SK-N-DZ (cell line): ENCODE data around the gene EEFSEC.

Source experiments
- DNase-seq: peaks from one replicate; pipeline ENCODE4 v3.0.0-alpha.2; 2015; ENCODE audit warnings: low spot score

EEFSEC gene

DNA sequence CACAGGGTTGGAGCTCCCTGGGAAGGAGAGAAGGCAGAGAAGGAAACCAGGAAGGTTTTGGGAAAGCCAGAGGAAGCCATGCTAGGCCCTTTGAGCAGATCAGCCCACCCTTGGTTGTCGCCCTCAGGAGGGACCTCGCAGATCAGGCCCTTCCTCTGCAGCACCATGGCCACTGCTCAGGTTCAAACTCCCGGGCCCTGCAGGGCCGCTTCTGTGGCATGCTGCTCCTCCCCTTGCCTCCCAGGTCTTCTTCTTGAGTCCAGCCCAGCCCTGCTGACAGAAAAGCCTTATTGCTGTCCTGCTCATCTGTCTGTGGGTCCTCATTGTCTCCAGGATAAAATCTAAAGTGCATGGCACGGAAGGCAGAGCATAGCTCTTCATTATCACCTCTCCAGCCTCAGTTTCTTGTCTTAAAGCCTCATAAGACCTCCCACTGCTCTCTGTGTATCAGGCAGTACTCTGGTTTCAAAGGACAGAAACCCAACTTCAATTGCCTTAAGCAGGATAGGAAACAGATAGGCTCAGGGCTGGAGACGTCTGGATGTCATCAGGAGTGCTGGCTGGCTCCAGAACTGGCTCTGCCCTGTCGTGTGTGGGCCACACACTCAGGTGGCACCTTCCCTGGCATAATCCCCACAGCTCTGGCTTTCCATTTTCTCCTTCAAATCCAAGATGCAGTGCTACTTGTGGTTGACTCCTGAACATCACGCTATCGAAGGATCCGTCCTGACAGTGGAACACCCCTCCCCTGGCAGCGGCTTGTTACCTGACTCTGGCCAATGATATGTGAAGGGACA, 118.5 kb downstream of the EEFSEC start:
- no peak for DNase-seq

DNA sequence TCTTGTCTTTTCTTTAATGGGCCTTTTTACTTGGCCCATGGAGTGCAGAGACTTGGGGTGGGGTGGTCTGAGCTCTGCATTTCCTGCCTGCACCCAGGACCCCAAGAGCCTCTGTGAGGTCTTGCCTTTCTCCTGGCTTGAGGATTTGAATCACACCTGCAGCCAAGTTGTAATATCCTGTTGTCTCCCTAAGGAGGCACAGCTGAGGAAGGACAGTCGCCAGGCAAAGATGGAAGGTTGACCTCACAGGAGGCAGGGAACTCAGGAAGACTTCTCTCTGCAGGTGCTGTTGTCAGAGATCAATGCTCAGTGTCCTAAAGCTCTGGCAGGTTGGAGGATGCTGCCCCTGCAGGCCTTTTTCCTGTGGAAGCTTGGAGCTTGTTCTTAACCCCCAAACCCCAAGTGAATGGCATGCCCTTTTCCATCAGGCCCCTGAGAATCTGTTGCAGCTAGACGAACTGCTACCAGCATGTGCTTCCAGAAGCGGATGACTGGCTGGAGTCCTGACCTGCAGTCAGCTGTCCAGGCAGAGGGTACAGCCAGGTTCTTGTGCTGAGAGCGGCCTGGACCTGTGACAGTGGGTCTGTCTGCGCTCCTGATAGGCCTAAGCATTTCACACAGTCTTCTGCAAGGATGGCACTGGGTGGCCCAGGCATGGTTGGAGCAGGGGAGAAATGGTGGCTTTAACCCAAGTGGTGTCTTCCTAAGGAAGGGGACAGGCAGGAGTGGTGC, 120.0 kb downstream of the EEFSEC start:
- DNase-seq: no peak

DNA sequence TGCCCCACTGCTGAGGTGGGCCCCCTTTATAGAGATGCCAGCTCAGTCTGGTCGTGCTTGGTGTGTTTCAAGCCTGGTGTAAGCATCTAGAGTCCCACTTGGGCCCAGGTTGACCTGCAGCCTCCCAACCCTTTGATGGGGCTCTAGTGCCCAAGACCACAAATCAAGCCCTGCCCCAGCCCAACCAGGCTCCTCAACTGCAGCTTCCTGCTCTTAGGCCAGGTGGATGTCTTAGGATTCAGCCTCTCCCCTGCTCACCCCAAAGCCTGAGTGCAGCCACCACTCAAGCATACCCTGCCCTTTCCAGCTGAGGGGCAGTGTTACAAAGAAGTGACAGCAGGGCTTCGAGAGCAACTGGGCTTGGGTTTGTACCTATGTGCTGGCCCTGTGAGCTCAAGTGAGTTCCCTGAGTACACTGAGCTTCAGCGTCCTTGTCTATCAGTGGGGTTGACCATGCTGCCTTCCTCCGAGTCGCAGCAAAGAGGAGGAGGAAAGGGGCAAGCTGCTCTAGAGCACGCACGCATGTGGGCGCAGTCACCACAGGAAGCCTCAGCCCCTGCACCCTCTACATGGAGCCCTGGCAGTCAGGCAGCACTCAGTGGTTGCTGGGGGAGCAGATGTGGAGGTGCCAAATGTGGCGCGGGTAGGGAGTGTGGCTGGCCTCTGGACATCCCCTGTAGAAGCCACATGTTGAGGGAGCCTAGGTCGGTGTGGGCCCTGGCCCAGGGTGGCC, 120.7 kb downstream of the EEFSEC start:
- DNase-seq: no peak

DNA sequence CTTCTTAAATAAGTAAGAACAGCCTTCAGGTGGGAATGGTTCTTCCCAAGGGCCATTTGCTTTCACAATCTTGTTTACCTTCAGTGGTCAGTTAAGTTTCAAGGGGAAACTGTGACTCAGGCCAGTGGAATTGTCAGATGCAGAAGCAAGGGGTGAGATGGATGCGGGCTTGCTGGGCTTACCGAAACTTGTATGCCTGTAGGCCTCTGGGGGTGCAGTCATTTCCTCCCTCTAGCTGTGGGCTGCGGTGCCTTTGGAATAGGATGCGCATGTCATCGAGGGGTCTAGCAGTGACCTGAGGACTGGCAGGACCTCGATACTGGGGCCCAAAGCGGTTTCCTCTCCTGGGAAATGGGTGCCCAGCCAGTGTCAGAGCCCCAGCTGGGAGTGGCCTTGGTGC, 121.6 kb downstream of the EEFSEC start:
- DNase-seq: no peak

DNA sequence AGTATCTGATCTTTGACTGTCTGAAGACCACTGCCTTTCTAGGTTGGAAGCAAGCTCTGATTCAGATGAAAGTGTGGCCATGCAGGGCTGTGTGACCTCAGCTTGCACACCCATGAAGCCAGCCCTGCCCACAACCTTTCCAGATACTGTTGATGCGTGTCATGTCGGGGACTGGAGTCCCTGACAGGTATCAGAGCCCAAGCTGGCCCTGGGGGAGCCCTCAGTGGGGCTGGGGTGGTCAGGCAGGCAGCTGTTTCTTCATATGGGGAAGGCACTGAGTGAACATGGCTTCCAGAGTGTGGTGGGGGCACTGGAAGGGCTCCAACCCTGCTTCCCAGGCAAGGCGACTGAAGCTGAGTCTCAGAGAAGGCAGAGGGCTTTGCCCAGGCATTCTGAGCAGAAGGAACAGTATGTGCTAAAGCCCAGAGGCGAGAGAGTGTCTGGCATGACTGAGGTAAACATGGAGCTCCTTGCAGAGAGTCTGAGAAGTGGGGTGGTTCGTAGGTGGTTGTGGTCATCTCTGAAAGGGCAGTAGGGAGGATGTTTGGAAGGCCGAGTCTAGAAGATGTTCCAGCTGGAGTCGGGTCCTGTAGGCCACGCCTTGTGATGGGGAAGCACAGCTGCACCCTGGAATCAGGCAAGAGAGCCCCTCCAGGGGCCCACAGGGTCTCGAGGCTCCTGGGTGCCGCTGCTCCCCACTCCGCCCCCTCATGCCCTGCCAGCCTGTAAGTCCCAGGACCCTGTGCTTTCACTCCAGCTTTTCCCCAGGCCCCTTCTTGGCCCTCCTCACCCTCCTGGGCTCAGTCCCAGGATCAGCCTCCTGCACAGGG, 122.2 kb downstream of the EEFSEC start:
- DNase-seq: no peak

DNA sequence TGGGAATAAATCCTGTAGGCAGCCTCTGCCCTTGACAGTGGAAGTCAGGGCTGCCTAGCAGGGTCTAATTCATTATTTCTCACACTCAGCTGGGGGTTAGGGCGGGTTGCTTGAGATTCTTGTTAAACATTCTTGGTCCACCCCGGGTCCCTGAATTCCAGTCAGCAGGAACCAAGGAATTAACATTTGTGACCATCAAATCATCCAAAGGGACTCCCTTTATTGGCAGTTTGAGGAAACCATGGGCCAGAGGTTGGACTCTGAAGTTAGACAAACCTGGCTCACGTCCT, 122.8 kb downstream of the EEFSEC start:
- DNase-seq: no peak

DNA sequence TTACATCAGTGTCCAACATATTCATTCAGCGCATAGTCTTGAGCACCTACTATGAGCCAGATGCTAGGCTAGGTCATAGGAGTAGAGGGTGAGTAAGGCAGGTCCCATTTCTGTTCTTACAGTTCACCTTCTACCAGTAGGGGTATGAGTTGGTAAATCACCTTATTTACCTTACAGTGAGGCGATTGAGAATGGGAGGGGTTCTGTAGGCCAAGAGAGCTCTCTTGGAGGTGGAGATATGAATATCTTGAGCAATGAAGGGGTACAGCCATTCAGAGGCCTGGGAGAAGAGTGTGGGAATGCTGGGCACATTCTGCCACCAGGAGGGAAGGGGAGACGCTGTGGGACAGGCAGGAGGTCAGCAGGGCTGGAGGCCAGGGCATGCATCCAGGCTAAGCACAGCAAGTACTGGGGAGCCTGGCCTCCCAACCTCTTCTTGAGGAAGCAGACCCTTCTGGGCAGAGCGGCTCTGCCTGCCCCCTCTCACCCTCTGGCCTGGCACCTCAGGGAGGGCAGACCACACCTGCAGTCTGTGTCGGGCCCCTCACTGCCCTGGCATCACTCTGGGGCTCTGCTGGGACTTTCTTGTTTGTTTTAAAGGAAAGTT, 123.4 kb downstream of the EEFSEC start:
- DNase-seq: no peak

DNA sequence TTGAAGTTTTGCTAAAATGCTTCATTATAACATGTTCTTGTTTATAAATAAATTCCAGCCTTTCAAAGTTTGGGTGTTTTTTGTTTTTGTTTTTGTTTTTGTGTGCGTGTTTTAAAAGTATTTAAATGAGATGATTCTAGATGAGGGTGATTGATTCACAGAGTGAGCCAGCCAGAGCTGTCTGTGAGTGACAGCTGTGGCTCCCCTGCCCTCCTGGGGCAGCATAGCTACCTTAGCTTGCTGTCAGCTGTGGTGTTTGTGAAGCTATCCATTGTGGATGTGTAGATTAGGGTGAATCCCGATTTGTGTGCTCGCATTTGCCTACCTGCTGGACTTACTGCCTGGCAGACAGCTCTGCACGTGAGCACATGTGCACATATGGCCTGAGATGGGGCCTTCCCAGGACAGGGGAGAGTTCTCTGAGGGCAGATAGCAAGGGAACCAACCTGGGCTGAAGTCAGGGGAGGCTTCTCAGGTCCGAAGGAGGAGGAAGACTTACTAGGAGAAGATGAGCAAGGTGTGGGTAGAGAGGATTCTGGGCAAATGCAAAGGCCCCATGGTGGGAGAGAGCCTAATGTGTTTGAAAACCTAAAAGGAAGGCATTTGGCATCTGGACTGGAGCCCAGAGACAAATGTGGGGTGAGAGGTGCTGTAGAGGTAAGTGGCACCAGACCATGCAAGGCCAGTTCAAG, 124.2 kb downstream of the EEFSEC start:
- DNase-seq: no peak

DNA sequence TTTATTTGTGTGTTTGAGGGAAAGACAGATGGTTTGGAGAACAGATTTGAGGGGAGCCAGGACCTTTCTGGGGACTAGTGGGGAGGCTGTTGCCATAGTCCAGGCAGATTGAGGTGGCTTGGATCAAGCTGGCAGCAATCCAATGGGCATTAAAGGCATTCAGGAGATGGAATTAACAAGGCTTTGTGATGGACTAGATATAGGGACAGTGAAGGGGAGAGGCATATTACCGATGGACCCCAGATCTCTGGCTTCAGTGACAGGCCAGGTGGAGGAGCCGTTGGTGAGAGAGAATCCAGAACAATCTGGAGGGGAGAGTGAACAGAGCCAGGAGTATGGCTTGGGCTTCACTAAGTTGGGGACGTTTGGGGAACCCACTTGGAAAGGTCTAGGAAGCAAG, 124.8 kb downstream of the EEFSEC start:
- no peak for DNase-seq

DNA sequence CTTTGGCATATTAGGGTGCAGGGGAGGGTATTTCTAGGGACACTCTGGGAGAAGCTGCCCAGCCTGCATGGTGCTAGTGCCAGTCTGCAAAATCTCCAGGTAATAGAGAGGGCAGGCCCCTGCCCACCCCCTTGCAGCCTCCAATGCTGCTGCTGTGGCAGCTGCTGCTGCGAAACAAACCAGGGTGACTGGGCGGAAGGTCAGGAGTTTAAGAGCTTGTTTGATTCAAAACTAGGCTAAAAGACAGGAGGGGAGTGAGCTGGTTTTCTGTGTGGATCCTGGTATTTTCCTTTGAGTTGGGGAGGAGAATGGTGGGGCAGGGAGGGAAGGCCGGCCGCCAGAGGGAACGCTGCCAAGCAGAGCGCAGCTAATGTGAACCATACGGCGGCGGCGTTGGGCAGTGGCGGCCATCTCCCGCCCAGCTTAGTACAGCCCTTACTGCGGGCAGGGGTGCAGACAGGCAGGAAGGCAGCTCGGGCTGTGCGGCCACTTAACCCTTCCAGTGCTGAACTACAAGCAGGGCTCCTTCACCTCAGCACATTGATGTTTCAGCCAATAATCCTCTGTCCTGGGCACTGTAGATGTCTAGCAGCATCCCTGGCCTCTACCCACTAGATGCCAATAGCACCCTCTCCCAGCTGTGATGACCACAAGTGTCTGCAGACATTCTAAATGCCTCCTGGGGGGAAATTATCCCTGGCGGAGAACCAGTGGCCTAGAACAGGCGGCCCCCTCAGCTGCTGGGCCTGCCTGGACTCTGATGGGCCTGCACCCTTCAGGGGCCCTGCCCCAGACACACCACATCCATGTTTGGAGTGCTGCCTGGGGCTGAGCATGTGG, 125.7 kb downstream of the EEFSEC start:
- DNase-seq: peak; percentile 46

DNA sequence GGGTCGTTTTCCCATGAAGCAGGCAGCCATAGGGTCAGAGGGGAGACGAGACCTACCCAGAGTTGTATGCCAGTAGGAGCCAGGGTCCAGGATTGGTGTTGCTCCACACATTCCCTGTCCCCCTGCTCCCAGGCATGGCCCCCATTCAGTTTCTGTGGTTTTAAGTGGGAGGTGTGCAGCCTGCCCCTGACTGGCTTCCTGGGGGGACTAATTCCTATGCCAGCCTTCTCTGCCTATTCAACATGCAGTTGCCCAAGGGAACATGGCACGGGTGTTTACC, 126.3 kb downstream of the EEFSEC start:
- DNase-seq: no peak

DNA sequence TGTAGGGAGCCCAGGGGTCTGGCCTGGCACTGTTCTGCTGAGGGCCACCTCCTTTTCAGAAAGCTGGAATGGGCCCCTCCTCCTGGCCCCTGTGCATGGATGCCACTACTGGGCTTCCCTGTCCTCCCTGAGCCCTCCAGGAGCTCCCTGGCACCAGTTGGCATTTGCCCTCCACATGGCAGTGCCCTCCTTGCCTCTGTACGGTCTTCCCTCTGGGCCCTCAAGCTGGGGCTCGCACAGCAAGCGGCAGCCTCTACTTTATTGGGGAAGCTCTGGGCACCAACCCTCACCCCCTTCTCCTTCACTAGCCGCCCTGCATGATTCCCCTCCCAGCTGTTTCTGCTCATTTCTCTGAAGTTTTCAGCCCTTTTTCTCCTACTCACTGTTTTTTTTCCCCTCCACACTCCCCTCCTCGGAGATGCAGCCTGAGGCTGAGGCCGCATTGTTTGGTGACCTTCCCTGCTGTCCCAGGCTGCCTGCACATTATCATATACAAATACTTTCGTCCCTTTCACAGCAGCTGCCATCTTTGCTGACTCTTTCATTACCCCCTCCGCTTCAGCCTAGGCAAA, 127.3 kb downstream of the EEFSEC start:
- DNase-seq: no peak

DNA sequence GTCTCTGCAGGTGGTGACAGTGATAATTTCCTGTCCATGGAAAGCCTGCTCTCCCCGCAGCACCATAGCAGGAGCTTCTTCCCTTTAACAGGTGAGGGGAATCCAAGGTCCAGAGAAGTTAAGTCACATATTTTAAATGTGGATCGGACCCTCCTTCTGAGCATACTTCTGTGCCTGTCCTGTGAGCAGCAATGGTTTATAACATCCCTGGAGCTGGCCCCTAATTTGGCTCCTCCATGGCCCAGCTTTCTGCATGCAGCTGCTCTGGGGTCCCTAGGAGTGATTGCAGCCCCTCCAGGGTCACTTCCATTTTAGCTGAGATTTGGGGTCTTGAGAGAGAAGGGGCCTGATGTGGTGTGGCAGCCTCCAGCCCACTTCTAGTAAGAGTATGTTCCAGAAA, 127.8 kb downstream of the EEFSEC start:
- no peak for DNase-seq

DNA sequence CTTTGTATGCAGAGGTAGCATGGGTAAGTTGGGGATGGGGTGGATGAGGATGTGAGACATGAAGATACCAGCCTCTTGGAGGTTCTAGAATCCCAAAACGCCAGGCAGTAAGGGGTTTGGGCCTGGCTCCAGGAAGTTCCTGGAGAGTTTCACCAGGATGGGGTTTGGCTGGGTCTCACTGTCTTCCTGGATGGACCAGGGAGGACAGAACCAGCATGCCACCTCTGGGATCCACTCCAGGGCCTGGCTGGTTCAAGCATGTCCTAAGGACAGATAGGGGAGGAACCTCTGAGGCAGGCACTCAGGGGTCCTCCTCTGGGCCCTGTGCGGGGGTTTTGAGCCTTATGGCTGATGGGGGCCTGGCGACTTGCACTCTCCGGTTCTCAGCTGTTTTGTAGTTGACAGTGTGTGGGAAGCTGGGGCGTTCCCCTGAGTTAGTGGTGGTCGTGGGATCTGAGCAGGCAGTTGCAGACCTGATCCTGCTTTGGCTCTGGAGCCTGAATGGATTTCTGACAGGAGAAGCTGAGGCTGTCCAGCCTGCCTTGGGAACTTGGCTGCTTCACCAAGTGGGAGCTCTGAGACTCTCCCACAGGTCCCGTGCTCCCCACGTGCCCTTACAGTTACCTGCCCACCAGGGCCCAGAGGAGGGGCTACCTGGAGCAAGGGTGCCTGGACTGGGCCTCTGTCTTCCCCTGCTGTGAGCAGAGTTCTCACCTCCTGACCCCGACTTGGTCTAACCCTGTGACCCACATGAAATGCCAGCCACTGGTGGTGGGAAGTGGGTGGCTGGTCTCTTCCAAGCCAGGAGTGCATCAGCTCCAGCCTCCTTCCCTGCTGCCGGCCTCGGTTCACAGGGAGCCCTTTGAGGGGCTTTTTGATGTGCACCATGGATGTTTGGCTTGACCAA, 128.4 kb downstream of the EEFSEC start:
- no peak for DNase-seq

DNA sequence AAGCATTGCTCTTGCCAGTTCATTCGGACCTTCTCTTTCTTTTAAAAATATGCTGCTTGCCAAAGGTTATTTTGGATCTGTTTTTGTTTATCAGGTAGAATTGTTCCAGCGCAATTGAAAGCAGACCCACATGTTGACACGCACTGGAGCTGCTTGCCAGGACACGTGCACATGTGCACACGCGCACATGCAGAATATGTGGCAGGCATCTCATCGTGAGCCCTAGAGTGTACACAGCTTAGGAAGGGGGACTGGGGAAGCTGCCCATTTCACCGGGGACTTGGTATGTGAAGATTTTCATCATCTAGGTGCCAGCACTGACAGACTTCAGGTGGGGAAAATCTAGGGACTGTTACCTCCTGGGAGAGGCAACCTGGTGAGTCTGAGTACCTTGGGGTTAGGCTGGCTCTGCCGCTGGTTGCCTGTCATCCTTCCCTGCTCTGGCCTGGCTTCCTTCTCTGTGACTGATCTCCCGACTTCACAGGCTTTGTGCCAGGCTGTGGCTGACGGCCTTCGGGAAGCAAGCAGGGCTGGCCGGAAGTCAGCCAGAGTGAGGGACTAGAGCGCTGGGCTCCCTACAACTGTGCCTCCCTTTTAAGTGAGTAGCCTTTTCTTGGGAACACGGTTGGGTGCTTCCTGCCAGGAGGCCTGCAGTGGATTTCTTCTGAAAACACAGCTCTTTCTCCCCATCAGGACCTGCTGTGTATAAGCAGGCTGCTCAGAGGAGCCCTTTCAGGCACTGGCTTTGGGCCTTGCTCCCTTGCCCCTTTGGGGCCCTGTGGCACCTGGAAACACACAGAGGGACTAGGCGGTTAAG, 129.3 kb downstream of the EEFSEC start:
- DNase-seq: no peak

DNA sequence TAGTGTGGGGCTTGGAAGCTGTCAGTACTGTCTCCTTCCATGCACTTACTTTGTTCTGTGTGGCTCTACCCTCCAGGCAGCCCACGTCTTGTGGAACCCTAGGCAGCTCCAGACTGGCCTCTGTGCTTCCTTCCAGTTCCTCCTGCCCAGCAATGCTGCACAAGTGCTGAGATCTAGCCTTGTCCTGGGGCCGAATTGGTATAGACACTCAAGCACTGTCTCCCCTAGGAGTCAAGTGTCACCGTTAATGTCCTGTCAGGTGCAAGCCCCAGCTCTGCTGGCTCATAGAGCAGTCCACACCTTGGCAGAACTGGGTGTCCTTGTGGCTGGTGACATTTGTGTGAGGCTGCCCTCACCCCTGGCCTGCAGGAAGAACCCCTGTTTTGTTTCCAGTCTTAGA, 130.1 kb downstream of the EEFSEC start:
- no peak for DNase-seq

DNA sequence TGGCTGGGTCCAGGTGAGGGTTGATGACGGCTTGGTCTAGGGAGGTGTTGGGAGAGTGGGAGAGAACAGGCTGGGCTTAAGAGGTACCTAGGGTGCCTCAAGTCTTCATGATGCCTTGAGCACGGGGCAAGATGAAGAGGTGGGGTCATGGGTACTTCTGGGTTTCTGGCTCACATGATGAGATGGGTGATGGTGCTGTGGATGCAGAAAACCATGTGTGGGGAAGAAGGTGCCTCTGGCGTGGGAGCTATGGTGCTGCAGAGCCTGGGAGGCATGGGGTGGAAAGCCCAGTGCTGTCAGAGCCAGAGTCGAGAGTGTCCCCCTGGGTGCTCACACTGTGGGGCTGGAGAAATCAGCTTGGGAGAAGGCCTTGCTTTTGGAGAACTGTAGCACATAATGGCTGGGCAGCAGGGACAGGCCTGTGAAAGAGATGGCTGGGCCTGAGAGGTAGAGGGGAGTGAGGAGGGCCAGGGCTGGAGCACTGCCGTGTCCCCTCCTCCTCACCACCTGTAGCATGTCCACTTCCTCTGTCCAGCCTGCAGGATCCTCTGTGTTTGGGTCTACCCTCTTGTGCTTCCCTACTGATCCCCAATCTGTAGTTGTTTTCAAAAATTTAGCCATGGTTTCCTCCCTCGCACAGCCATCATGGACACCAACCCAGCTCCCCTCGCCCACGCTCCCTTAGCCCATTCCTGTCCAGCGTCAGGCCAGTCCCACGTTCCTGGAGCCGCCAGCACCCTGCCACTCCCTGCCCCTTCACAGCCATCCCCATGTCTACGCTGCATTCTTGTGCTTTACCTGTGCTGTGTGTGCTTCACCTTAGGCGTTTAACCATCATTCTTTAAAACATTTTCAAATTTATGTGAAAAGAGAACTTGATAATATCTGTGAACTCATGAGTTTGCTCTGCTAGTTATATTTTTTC, 132.0 kb downstream of the EEFSEC start:
- DNase-seq: no peak
